Keratinocyte (primary cell): ENCODE results near the gene SCLY. TPM values are rescaled to one million over a fixed set of nuclear protein-coding genes. Genes with fewer than 3 reads are reported as not detected.

Experiments
- DNase-seq: peaks from one replicate; pipeline ENCODE4 v3.0.0-alpha.2; 2011; ENCODE audit warnings: low read depth, missing footprints, low spot score
- FAIRE-seq: peaks from 2 replicates; lab custom pipeline; 2011; peaks lifted over from hg19 to GRCh38; lab: Jason Lieb, UNC
- H2AFZ ChIP-seq: 2 replicates; pipeline ENCODE4 v1.6.0; 2012; ENCODE audit warnings: low read length, control low read depth, inconsistent platforms; ENCODE audit not compliant: control insufficient read depth
- H3K27ac ChIP-seq: 2 replicates; pipeline ENCODE4 v1.5.1; 2011; ENCODE audit warnings: low read length; ENCODE audit not compliant: control insufficient read depth, insufficient read depth
- H3K27me3 ChIP-seq: 3 replicates; pipeline ENCODE4 v1.6.0; 2011; ENCODE audit warnings: low read length; ENCODE audit not compliant: control insufficient read depth, insufficient read depth; ENCODE audit errors: extremely low read depth
- H3K36me3 ChIP-seq, 2 experiments: 2 replicates in 1 of 2; 3 replicates in 1 of 2; pipeline ENCODE4 v1.5.1; 2011; ENCODE audit warnings: low read length in 2 of 2, mild to moderate bottlenecking in 1 of 2; ENCODE audit not compliant: control insufficient read depth in 2 of 2, insufficient read depth in 2 of 2; ENCODE audit errors: extremely low read depth in 1 of 2
- H3K4me1 ChIP-seq: 3 replicates; pipeline ENCODE4 v1.5.1; 2011; ENCODE audit warnings: low read length; ENCODE audit not compliant: control insufficient read depth, insufficient read depth; ENCODE audit errors: extremely low read depth
- H3K4me2 ChIP-seq: 3 replicates; pipeline ENCODE4 v1.6.0; 2011; ENCODE audit warnings: low read depth, low read length; ENCODE audit not compliant: control insufficient read depth, insufficient read depth; ENCODE audit errors: extremely low read depth
- H3K4me3 ChIP-seq, 3 experiments: fragments of 200-600 bp in 1 of 3; sonication (generic) in 1 of 3; 2 replicates in 2 of 3; 3 replicates in 1 of 3; pipeline ENCODE4 v1.5.1; 2011 to 2016; ENCODE audit warnings: low read length in 3 of 3, mild to moderate bottlenecking in 3 of 3, control low read depth in 2 of 3, inconsistent platforms in 1 of 3, low read depth in 1 of 3, mixed read lengths in 1 of 3, mixed run types in 1 of 3, moderate library complexity in 1 of 3; ENCODE audit not compliant: control insufficient read depth in 2 of 3, insufficient read depth in 2 of 3; ENCODE audit errors: extremely low read depth in 1 of 3
- H3K79me2 ChIP-seq: 2 replicates; pipeline ENCODE4 v1.6.0; 2012; ENCODE audit warnings: low read length; ENCODE audit not compliant: control insufficient read depth, insufficient read depth
- H3K9ac ChIP-seq: 3 replicates; pipeline ENCODE4 v1.6.0; 2011; ENCODE audit warnings: low read length; ENCODE audit not compliant: control insufficient read depth, insufficient read depth; ENCODE audit errors: extremely low read depth
- H3K9me1 ChIP-seq: 3 replicates; pipeline ENCODE4 v1.6.0; 2011; ENCODE audit warnings: low read length; ENCODE audit not compliant: control insufficient read depth, insufficient read depth; ENCODE audit errors: extremely low read depth
- H3K9me3 ChIP-seq: 2 replicates; pipeline ENCODE4 v1.5.1; 2012; ENCODE audit warnings: low read depth, low read length; ENCODE audit not compliant: control insufficient read depth
- H4K20me1 ChIP-seq: 3 replicates; pipeline ENCODE4 v1.6.0; 2011; ENCODE audit warnings: low read length; ENCODE audit not compliant: control insufficient read depth, insufficient read depth; ENCODE audit errors: extremely low read depth
- CTCF ChIP-seq, 3 experiments: IDR thresholded peaks in 1 of 3; conservative IDR thresholded peaks in 1 of 3; optimal IDR thresholded peaks in 1 of 3; 2 replicates in 2 of 3; 3 replicates in 1 of 3; pipeline versions ENCODE3 to v1.5.1; 2011; ENCODE audit warnings: low read length in 3 of 3, mild to moderate bottlenecking in 3 of 3, moderate library complexity in 2 of 3, control low read depth in 1 of 3, inconsistent platforms in 1 of 3; ENCODE audit not compliant: insufficient read depth in 2 of 3; ENCODE audit errors: extremely low read depth in 1 of 3
- EZH2 ChIP-seq: IDR thresholded peaks from one replicate; pipeline ENCODE4 v1.6.1; 2012; ENCODE audit warnings: inconsistent platforms, mild to moderate bottlenecking, low read length, moderate library complexity
- dilution Hi-C: fragments of 300-500 bp; cut with MboI; formaldehyde crosslinking; loops from one replicate; pipeline ENCODE4 v1.7.0; 2020; ENCODE audit warnings: low sequenced_read_pairs; ENCODE audit not compliant: extremely low pct_ligation_motif_present
- polyA plus RNA-seq, 5 experiments: library from polyadenylated mRNA; depleted of rRNA in 3 of 5; stranded (reverse) in 3 of 5; stranded (forward) in 1 of 5; unstranded in 1 of 5; fragments of >200 nt; gene quantifications; 1 replicate in 1 of 5; 2 replicates in 3 of 5; 3 replicates in 1 of 5; pipeline versions ENCODE4 v1.2.1 to v1.2.3, GENCODE V29; 2011 to 2012; ENCODE audit warnings: missing spikeins in 2 of 5, low read depth in 1 of 5, low replicate concordance in 1 of 5

SCLY gene
- polyA plus RNA-seq, 1 donor (not counting 4 experiments of a cell fraction or from before 2014, with no cell fraction given) = 11.8 TPM

GRCh38 chr2:238116298-238117198 lies 55.7 kb downstream of the SCLY start:
- Histone ChIP-seq H3K79me2 (no peaks in the 10 kb centered on the region), H3K36me3 (no peaks in the 10 kb centered on the region), H3K9me1 (no peaks in the 10 kb centered on the region), H3K27me3 (peaks cover 26% of the 10 kb centered on the region), H3K27ac (no peak overlapping the region), H3K4me1 (no peaks in the 10 kb centered on the region), H3K4me3 (no peak overlapping the region), H2AFZ (no peak overlapping the region), H3K9ac (no peak overlapping the region), H3K4me2 (no peak overlapping the region), H3K9me3 (no peaks in the 10 kb centered on the region), H4K20me1 (no peaks in the 10 kb centered on the region)
- TF ChIP-seq EZH2 = no peak
- no peak for TF ChIP-seq CTCF (optimal IDR thresholded peaks at IDR 0.05 in 1 of 3, IDR thresholded peaks at IDR 0.05 in 1 of 3, conservative IDR thresholded peaks at IDR 0.05 in 1 of 3; ENCODE audit: extremely low read depth in 1 of 3, insufficient read depth in 2 of 3, low read length in 3 of 3)
- DNase-seq (no peak), FAIRE-seq (no peak)
- dilution Hi-C loops = no loop called here

GRCh38 chr2:238117199-238118154 lies 56.7 kb downstream of the SCLY start:
- no peak for FAIRE-seq
- no peak overlapping the region for H3K4me3 ChIP-seq
- TF ChIP-seq EZH2 (no peak), CTCF (optimal IDR thresholded peaks at IDR 0.05 in 1 of 3, IDR thresholded peaks at IDR 0.05 in 1 of 3, conservative IDR thresholded peaks at IDR 0.05 in 1 of 3; ENCODE audit: extremely low read depth in 1 of 3, insufficient read depth in 2 of 3, low read length in 3 of 3) (no peak)
- H3K9me3 ChIP-seq = no peaks in the 10 kb centered on the region
- no peak for DNase-seq
- H3K36me3 ChIP-seq = no peaks in the 10 kb centered on the region
- H3K27ac ChIP-seq = no peak overlapping the region
- H2AFZ ChIP-seq = no peak overlapping the region
- no peaks in the 10 kb centered on the region for H3K4me1 ChIP-seq
- H3K9ac ChIP-seq = no peak overlapping the region
- H3K9me1 ChIP-seq = no peaks in the 10 kb centered on the region
- peaks cover 33% of the 10 kb centered on the region for H3K27me3 ChIP-seq
- no peaks in the 10 kb centered on the region for H4K20me1 ChIP-seq
- no peak overlapping the region for H3K4me2 ChIP-seq
- dilution Hi-C loops = no loop called here
- no peaks in the 10 kb centered on the region for H3K79me2 ChIP-seq
